GM13977 (cell line): ENCODE data around the gene SMURF2.

Source experiments
- DNase-seq: peaks from one replicate; pipeline ENCODE4 v3.0.0; 2012; ENCODE audit warnings: low spot score
- in situ Hi-C: fragments of 300-500 bp; cut with MboI; formaldehyde crosslinking; loops from one replicate; pipeline ENCODE4 v1.12.0; 2022; ENCODE audit warnings: low sequenced_read_pairs, low pct_unique_long_range_greater_than_20kb, mixed read lengths, inconsistent platforms; ENCODE audit not compliant: unreplicated experiment
- TF ChIP-seq, protein P1 (sequence below): IDR thresholded peaks from 2 replicates; pipeline ENCODE4 v1.5.1; 2012; ENCODE audit warnings: mild to moderate bottlenecking, control low read depth; ENCODE audit not compliant: insufficient read depth; ENCODE audit errors: extremely low read depth, missing control alignments

Gene SMURF2

DNA sequence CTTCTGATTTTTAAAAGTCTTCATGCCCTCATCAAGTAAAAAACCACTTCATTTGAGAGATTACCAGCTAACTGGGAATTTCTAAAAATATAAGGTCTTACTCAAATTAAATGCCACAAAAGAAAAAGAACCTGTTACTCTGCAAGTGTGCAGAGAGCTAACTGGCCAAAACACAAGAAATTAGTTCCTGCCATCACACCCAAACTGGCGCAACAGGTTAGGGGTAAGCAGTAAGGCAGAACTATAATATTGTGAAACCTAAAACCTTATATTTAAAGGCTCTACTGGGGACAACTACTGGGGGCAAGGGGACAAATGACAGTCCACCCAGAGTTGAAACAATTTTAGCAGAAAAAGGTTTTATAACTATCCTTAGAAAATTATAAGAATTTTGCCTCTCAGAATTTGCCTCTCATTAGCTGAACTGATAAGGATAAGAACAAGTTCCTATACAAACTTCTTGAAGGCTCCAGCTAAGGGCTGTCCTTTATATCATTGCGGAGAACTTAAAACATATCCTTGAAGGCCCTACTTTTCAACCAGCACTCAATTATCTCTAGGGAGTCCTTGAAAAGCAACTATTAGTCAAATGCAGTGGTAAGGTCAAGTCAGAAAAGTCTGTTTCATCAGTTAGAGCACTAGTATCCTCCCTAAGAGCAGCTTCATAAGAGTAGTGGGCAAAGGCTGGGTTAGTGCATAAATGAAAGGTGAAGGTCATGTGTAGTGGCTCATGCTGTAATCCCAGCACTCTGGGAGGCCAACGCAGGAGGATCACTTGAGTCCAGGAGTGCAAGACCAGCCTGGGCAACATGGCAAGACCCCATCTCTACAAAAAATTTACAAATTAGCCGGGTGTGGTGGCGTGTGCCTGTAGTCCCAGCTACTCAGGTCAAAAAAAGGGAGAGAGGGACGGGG, 31.5 kb downstream of the SMURF2 start:
- in situ Hi-C loops: loop anchor here (25.0 kb wide), 1 partner anchor 318 kb away; no protein-coding TSS in a partner anchor
- TF ChIP-seq, protein P1, sequence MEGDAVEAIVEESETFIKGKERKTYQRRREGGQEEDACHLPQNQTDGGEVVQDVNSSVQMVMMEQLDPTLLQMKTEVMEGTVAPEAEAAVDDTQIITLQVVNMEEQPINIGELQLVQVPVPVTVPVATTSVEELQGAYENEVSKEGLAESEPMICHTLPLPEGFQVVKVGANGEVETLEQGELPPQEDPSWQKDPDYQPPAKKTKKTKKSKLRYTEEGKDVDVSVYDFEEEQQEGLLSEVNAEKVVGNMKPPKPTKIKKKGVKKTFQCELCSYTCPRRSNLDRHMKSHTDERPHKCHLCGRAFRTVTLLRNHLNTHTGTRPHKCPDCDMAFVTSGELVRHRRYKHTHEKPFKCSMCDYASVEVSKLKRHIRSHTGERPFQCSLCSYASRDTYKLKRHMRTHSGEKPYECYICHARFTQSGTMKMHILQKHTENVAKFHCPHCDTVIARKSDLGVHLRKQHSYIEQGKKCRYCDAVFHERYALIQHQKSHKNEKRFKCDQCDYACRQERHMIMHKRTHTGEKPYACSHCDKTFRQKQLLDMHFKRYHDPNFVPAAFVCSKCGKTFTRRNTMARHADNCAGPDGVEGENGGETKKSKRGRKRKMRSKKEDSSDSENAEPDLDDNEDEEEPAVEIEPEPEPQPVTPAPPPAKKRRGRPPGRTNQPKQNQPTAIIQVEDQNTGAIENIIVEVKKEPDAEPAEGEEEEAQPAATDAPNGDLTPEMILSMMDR: no peak
- no peak for DNase-seq

DNA sequence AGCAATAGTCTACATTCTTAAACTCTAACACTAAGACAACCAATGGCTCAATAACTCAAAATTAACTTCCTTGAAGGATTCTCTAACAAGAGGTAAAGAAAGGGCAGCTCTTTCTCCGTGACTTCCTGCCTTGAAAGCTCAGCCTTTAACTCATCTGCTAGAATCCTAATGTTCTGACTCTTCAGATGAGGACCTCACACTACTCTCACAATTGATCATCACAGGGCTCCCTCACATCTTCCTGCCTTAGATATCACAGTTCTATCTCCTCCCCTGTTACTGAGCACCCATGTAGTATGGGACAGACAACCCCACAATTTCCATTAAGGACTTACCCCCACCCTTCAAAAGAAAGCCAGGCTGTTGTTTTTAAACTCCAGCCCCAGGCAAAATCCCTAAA, 33.5 kb downstream of the SMURF2 start:
- peak; percentile 42 for DNase-seq
- TF ChIP-seq, protein P1: no peak
- in situ Hi-C loops: loop anchor here (25.0 kb wide), 1 partner anchor 316 kb away; no protein-coding TSS in a partner anchor

- in situ Hi-C loops: loop anchor here (25.0 kb wide), 1 partner anchor 315 kb away; no protein-coding TSS in a partner anchor
- TF ChIP-seq, protein P1: no peak
- DNase-seq: no peak
Observed at GRCh38 chr17:64627797-64628196, 34.3 kb downstream of the SMURF2 start.

- in situ Hi-C loops: loop anchor here (25.0 kb wide), 1 partner anchor 315 kb away; no protein-coding TSS in a partner anchor
- TF ChIP-seq, protein P1: no peak
- no peak for DNase-seq
Observed at GRCh38 chr17:64626827-64627226, 35.3 kb downstream of the SMURF2 start.

- in situ Hi-C loops: loop anchor here (25.0 kb wide), 1 partner anchor 313 kb away; no protein-coding TSS in a partner anchor
- TF ChIP-seq, protein P1: no peak
- no peak for DNase-seq
Observed at GRCh38 chr17:64625541-64625940, 36.6 kb downstream of the SMURF2 start.

DNA sequence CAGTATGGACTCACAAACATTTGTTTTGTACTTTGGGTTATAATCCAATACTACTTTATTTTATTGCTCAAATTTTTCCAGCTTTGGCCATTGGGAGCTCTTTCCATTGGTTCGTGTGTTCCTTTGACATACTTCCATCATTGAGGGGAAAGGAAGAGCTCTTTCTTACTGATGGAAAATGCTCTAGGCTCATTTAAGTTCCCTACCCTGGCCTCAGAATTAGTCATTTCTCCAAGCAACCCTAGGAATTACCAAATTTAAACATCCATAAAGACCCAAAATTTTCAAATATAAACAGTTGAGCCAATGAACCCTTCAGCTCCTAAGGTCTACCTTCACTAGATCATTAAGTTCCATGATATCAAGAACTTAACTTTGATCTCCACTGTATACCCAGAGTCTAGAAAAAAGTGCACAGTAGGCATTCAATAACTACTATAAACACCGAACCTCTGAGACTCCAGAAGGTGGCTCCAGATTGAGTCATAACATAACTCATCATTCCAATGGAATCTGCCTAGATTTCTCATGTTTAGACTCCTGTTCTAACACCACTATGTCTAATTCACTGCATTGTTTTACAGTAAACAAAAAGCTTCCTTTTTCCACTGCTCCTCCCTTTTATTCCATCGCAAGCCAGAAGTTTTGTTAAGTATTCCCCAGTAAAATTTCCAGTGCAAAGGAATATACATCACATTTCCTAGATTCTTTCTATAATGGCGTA, 39.0 kb downstream of the SMURF2 start:
- in situ Hi-C loops: no loop called here
- DNase-seq: no peak
- TF ChIP-seq, protein P1: no peak
